Cardiac muscle cell (in vitro differentiated cells and primary cell): Measurements from ENCODE around the gene VWA3B. TPM values are rescaled to one million over a fixed set of nuclear protein-coding genes. Genes with fewer than 3 reads are reported as not detected.
"Not testable (repeated sequence)": the region's sequence is repeated elsewhere in the genome, so short reads cannot be mapped to it uniquely, and the experiment has no call there.

Experiments used
- DNase-seq, 2 donors: peaks; one replicate each; pipeline versions ENCODE4 v3.0.0 to v3.0.0-alpha.2; 2010 to 2017; ENCODE audit warnings: low read depth in 1 of 2, low spot score in 1 of 2
- H3K27ac ChIP-seq: fragments of 200-600 bp; sonication (generic); 2 replicates; pipeline ENCODE4 v1.5.1; 2016
- H3K27me3 ChIP-seq: fragments of 200-600 bp; sonication (generic); 2 replicates; pipeline ENCODE4 v1.6.0; 2016; ENCODE audit warnings: control low read depth
- H3K36me3 ChIP-seq: fragments of 200-600 bp; sonication (generic); 2 replicates; pipeline ENCODE4 v1.5.1; 2016; ENCODE audit warnings: control low read depth
- H3K4me1 ChIP-seq: fragments of 200-600 bp; sonication (generic); 2 replicates; pipeline ENCODE4 v1.8.1; 2017; ENCODE audit warnings: low read depth, mild to moderate bottlenecking, mixed run types
- H3K4me3 ChIP-seq: fragments of 200-600 bp; sonication (generic); 2 replicates; pipeline ENCODE4 v1.5.1; 2016; ENCODE audit warnings: mild to moderate bottlenecking
- H3K9me3 ChIP-seq: fragments of 200-600 bp; sonication (generic); 2 replicates; pipeline ENCODE4 v1.5.1; 2017; ENCODE audit warnings: low read depth, mild to moderate bottlenecking, control low read depth
- CTCF ChIP-seq: IDR thresholded peaks from 2 replicates; pipeline ENCODE4 v1.5.1; 2012; ENCODE audit warnings: low read depth, mild to moderate bottlenecking, low read length
- polyA plus RNA-seq: library from polyadenylated mRNA; unstranded; fragments of >200 nt; fragmentation: Nextera tagmentation; extraction: Ambion mirVana; gene quantifications from 2 replicates; pipeline ENCODE4 v1.2.1, GENCODE V29; 2016
- total RNA-seq: library from RNA; depleted of rRNA; stranded (reverse); fragments of >200 nt; gene quantifications from 2 replicates; pipeline ENCODE4 v1.2.3, GENCODE V29; 2016

VWA3B gene
- total and polyA plus RNA-seq, 2 experiments from 2014 or later = 0.09 TPM; not detected in 1

GRCh38 chr2:98299211-98299905 lies 212.4 kb downstream of the VWA3B start:
- TF ChIP-seq CTCF = no peak
- H3K27ac ChIP-seq = no peak overlapping the region
- no peaks in the 10 kb centered on the region for H3K4me1 ChIP-seq
- H3K9me3 ChIP-seq = no peaks in the 10 kb centered on the region
- no peaks in the 10 kb centered on the region for H3K27me3 ChIP-seq
- no peak for DNase-seq
- H3K4me3 ChIP-seq = no peak overlapping the region
- H3K36me3 ChIP-seq = no peaks in the 10 kb centered on the region

GRCh38 chr2:98300141-98300874 lies 213.3 kb downstream of the VWA3B start:
- no peaks in the 10 kb centered on the region for H3K4me1 ChIP-seq
- H3K4me3 ChIP-seq = no peak overlapping the region
- DNase-seq = no peak
- no peak overlapping the region for H3K27ac ChIP-seq
- TF ChIP-seq CTCF = no peak
- H3K36me3 ChIP-seq = no peaks in the 10 kb centered on the region
- H3K9me3 ChIP-seq = no peaks in the 10 kb centered on the region
- H3K27me3 ChIP-seq = no peaks in the 10 kb centered on the region

- Histone ChIP-seq H3K27me3 (no peaks in the 10 kb centered on the region), H3K36me3 (no peaks in the 10 kb centered on the region), H3K4me3 (no peak overlapping the region), H3K4me1 (no peaks in the 10 kb centered on the region), H3K27ac (no peak overlapping the region), H3K9me3 (no peaks in the 10 kb centered on the region)
- TF ChIP-seq CTCF = no peak
- DNase-seq = no peak
Observed at GRCh38 chr2:98301469-98301868, 214.5 kb downstream of the VWA3B start.

- not testable (repeated sequence) for H3K27ac ChIP-seq, H3K36me3 ChIP-seq, H3K27me3 ChIP-seq, H3K4me1 ChIP-seq, H3K9me3 ChIP-seq, DNase-seq, H3K4me3 ChIP-seq
Observed at GRCh38 chr2:98307131-98307696, 220.2 kb downstream of the VWA3B start.

- Histone ChIP-seq H3K27ac (no peak overlapping the region), H3K9me3 (no peaks in the 10 kb centered on the region), H3K36me3 (no peaks in the 10 kb centered on the region), H3K27me3 (no peaks in the 10 kb centered on the region), H3K4me3 (no peak overlapping the region), H3K4me1 (no peaks in the 10 kb centered on the region)
- DNase-seq = no peak
- TF ChIP-seq CTCF = no peak
Observed at GRCh38 chr2:98308068-98308467, 221.1 kb downstream of the VWA3B start.

GRCh38 chr2:98308532-98308931 lies 221.6 kb downstream of the VWA3B start:
- Histone ChIP-seq H3K4me3 (no peak overlapping the region), H3K36me3 (no peaks in the 10 kb centered on the region), H3K4me1 (no peaks in the 10 kb centered on the region), H3K9me3 (no peaks in the 10 kb centered on the region), H3K27me3 (no peaks in the 10 kb centered on the region), H3K27ac (no peak overlapping the region)
- TF ChIP-seq CTCF = no peak
- no peak for DNase-seq
